Cardiac fibroblast (primary cell): ENCODE results near the gene NUAK1.

Experiments used
- DNase-seq, 2 donors: peaks; one replicate each; pipeline versions ENCODE4 v3.0.0 to v3.0.0-alpha.2; 2010; ENCODE audit warnings: low read depth in 2 of 2
- H3K4me3 ChIP-seq, 2 donors: replicated peaks in 1 of 2; 1 replicate in 1 of 2; 2 replicates in 1 of 2; pipeline ENCODE4 v1.5.1; 2011; ENCODE audit warnings: low read depth in 2 of 2, low read length in 2 of 2, mild to moderate bottlenecking in 2 of 2, moderate library complexity in 1 of 2
- CTCF ChIP-seq: IDR thresholded peaks from one replicate; pipeline ENCODE4 v1.5.1; 2011; ENCODE audit warnings: low read depth, mild to moderate bottlenecking, low read length, inconsistent platforms

The NUAK1 gene

GRCh38 chr12:106091446-106091820 is 47.3 kb downstream of the NUAK1 start:
- DNase-seq, result peak in 1 of 2 donors; percentile 49
- TF ChIP-seq CTCF, result no peak
- H3K4me3 ChIP-seq, result no peak overlapping the region

GRCh38 chr12:106090591-106091445 is 47.9 kb downstream of the NUAK1 start:
- DNase-seq, result peak; percentile 68 to 81
- TF ChIP-seq CTCF, result no peak
- no peak overlapping the region for H3K4me3 ChIP-seq

- no peak for DNase-seq
- no peak for TF ChIP-seq CTCF
These were observed 48.8 kb downstream of the NUAK1 start for GRCh38 chr12:106089935-106090334.

GRCh38 chr12:106088811-106089485 is 49.8 kb downstream of the NUAK1 start:
- DNase-seq, result no peak
- TF ChIP-seq CTCF, result no peak
- H3K4me3 ChIP-seq, result no peak overlapping the region

More at GRCh38 chr12:106089935-106090334, 48.8 kb downstream of the NUAK1 start:
- no peak overlapping the region for H3K4me3 ChIP-seq

- DNase-seq, result no peak
- TF ChIP-seq CTCF, result no peak
- no peak overlapping the region for H3K4me3 ChIP-seq
These were observed 50.4 kb downstream of the NUAK1 start for GRCh38 chr12:106088246-106088808.

- no peak for TF ChIP-seq CTCF
- no peak for DNase-seq
These were observed 52.1 kb downstream of the NUAK1 start for GRCh38 chr12:106086696-106087095.

More at GRCh38 chr12:106086696-106087095, 52.1 kb downstream of the NUAK1 start:
- no peak overlapping the region for H3K4me3 ChIP-seq
